ENCODE data around the gene CCNY.
A peak's percentile ranks its signal among the peaks of the same experiment; 100 is the strongest.

The CCNY gene

DNA sequence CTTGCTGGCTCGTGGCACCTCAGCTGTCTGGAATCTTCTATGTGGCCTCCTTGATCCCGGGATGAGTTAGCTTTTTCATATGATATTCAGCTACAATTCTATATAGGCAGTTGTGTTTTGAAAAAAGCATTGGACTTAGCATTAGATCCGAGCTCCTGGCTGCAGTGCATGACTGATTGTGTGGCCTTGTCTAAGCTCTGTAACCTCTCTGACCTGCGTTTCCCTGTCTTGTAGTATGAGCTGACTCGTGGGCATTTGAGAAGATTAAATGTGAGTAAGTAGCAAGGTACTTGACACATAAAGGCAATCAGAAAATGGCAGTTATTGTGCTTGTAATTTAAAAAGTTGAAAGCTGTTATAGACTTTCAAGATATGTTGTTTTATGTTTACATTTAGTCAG, 85.9 kb downstream of the CCNY start:
- DNase-seq (ENCODE audit: insufficient read length, low spot score) (no peak), FAIRE-seq (peak; percentile 85)
- no peak for TF ChIP-seq POLR2A (IDR thresholded peaks at IDR 0.05; ENCODE audit: low read depth, low read length)

GRCh38 chr10:35423505-35424306, 87.4 kb downstream of the CCNY start:
- no peak for TF ChIP-seq POLR2A (IDR thresholded peaks at IDR 0.05; ENCODE audit: low read depth, low read length)
- FAIRE-seq (peak; percentile 82), DNase-seq (ENCODE audit: insufficient read length, low spot score) (peak; percentile 63)

GRCh38 chr10:35424680-35425285, 88.5 kb downstream of the CCNY start:
- DNase-seq (ENCODE audit: insufficient read length, low spot score) (no peak), FAIRE-seq (no peak)
- TF ChIP-seq POLR2A (IDR thresholded peaks at IDR 0.05; ENCODE audit: low read depth, low read length): no peak

GRCh38 chr10:35425595-35425994, 89.3 kb downstream of the CCNY start:
- no peak for FAIRE-seq
- no peak for TF ChIP-seq POLR2A (IDR thresholded peaks at IDR 0.05; ENCODE audit: low read depth, low read length)
- DNase-seq (ENCODE audit: insufficient read length, low spot score): no peak

- no peak for FAIRE-seq
- DNase-seq (ENCODE audit: insufficient read length, low spot score): no peak
- TF ChIP-seq POLR2A (IDR thresholded peaks at IDR 0.05; ENCODE audit: low read depth, low read length): no peak
Observed at GRCh38 chr10:35426657-35427056, 90.3 kb downstream of the CCNY start.

GRCh38 chr10:35427543-35427942, 91.2 kb downstream of the CCNY start:
- FAIRE-seq: no peak
- DNase-seq (ENCODE audit: insufficient read length, low spot score): no peak
- TF ChIP-seq POLR2A (IDR thresholded peaks at IDR 0.05; ENCODE audit: low read depth, low read length): no peak

GRCh38 chr10:35428521-35428920, 92.2 kb downstream of the CCNY start:
- no peak for DNase-seq (ENCODE audit: insufficient read length, low spot score)
- no peak for FAIRE-seq
- TF ChIP-seq POLR2A (IDR thresholded peaks at IDR 0.05; ENCODE audit: low read depth, low read length): no peak

- TF ChIP-seq POLR2A (IDR thresholded peaks at IDR 0.05; ENCODE audit: low read depth, low read length): no peak
- DNase-seq (ENCODE audit: insufficient read length, low spot score): no peak
Observed at GRCh38 chr10:35432781-35433338, 96.6 kb downstream of the CCNY start.

DNA sequence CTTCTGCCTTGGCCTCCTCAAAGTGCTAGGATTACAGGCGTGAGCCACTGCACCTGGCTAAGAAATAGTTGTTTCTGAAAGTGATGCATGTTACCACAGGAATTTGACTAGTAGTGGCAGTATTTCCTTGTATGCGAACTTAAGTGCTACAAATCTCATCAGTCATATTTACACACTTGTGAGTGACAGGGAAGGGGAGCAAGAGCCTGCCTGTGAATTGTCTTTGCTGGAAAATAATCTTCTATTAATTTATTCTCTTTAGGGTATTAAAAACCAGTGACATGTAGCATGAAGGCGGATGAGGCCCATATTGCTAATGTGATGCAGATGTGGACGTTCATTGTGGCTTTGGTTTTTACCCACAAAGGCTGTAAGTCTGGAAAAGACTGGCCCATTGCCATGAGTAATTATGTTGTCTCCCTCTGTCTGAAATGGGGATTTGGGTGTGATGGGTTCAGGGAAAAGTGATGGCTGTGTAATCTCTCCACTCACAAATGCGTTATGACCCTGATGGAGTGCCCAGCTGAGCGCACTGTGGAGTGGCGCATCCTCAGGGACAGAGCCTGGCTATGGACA, 97.6 kb downstream of the CCNY start:
- TF ChIP-seq POLR2A (IDR thresholded peaks at IDR 0.05; ENCODE audit: low read depth, low read length): no peak
- DNase-seq (ENCODE audit: insufficient read length, low spot score): no peak
- peak; percentile 30 for FAIRE-seq

More at GRCh38 chr10:35432781-35433338, 96.6 kb downstream of the CCNY start:
- no peak for FAIRE-seq

DNA sequence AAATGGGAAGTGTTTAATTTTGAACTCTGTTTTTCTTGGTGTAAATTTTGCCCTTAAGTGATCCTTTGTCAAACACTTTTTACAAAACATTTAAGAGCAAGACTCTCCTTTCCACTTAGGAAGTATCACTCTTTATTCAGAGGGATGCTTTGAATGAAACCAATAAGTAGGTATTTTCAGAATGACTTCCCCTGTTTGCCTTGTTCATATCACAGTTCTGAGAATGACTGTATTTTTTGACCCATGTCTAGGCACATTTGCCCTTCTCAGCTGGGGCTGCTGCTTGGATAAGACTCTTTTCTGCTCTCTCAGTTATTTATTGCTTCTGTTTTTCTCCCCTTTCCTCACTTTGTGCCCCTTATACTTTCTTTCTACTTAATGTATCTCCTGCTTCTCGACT, 98.2 kb downstream of the CCNY start:
- no peak for TF ChIP-seq POLR2A (IDR thresholded peaks at IDR 0.05; ENCODE audit: low read depth, low read length)
- FAIRE-seq: no peak
- no peak for DNase-seq (ENCODE audit: insufficient read length, low spot score)

GRCh38 chr10:35435824-35436223, 99.5 kb downstream of the CCNY start:
- no peak for TF ChIP-seq POLR2A (IDR thresholded peaks at IDR 0.05; ENCODE audit: low read depth, low read length)
- no peak for FAIRE-seq
- no peak for DNase-seq (ENCODE audit: insufficient read length, low spot score)

DNA sequence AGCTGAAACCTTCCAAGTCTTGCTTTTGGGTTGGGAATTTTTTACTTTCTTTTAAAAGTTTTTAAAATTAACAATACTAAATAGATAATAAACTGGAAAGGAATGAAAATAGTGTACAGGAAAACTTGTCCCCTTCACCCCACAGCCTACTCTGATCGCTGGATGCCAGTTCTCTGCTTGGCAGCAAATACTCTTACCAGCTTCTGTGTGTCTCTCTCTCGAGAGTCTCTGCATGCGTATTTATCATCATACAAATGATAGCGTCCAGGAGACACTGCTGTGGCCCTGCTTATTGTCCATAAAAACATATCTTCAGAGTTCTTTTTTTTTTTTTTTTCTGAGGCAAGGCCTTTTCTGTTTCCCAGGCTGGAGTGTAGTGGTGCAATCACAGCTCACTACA, 101.5 kb downstream of the CCNY start:
- DNase-seq (ENCODE audit: insufficient read length, low spot score) (no peak), FAIRE-seq (no peak)
- TF ChIP-seq POLR2A (IDR thresholded peaks at IDR 0.05; ENCODE audit: low read depth, low read length): no peak

GRCh38 chr10:35438718-35439571, 102.6 kb downstream of the CCNY start:
- DNase-seq (ENCODE audit: insufficient read length, low spot score): no peak
- no peak for FAIRE-seq
- no peak for TF ChIP-seq POLR2A (IDR thresholded peaks at IDR 0.05; ENCODE audit: low read depth, low read length)

DNA sequence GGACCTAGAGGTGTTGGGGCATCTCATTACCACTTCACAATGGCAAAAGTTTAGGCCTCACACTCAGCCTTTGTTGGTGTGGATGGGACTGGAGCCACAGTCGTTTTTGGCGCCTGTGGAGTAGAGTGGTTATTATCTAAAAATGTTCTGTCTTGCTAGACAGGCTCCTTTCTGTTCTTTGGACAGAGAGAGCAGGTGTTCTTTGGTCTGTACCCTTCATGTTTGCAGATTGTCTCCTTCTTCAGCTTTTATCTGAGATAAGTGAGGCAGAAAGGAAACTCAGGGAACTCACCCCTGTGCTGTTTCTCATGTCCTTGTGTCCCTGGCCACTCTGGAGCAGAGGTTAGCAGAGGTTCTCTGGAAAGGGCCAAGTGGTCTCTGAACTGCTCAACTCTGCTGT, 103.7 kb downstream of the CCNY start:
- no peak for TF ChIP-seq POLR2A (IDR thresholded peaks at IDR 0.05; ENCODE audit: low read depth, low read length)
- no peak for FAIRE-seq

More for the DNA sequence above, 103.7 kb downstream of the CCNY start:
- no peak for DNase-seq (ENCODE audit: insufficient read length, low spot score)

Data from H54 (cell line).